HG02588 (cell line): ENCODE results near the gene MAML2.

Source experiments
- ATAC-seq: cut with Tn5 transposase; IDR thresholded peaks from one replicate; pipeline ENCODE4 v1.9.1; 2021; ENCODE audit warnings: mild to moderate bottlenecking, moderate library complexity; ENCODE audit not compliant: unreplicated experiment

The MAML2 gene

GRCh38 chr11:95996621-95997235 is 346.3 kb downstream of the MAML2 start:
- no peak for ATAC-seq

DNA sequence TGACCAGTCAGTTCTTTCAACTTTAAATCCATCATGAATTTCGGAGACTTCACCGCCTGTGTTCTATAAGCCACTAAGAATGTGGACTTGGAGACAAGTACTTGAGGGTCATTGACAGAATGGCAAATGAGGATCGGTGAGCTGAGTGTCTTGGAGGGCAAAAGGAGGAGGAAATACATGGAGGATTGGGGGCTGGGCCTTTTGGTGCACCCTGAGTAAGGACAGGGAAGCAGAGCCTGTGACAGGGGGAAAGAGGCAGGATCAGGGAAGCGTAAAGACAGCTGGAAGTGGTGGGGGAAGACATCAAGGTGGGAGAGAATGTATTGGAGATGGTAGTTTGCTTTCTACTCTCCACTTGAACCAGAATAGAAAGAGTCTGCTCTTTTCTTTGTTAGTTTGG is 348.7 kb downstream of the MAML2 start:
- ATAC-seq: no peak

DNA sequence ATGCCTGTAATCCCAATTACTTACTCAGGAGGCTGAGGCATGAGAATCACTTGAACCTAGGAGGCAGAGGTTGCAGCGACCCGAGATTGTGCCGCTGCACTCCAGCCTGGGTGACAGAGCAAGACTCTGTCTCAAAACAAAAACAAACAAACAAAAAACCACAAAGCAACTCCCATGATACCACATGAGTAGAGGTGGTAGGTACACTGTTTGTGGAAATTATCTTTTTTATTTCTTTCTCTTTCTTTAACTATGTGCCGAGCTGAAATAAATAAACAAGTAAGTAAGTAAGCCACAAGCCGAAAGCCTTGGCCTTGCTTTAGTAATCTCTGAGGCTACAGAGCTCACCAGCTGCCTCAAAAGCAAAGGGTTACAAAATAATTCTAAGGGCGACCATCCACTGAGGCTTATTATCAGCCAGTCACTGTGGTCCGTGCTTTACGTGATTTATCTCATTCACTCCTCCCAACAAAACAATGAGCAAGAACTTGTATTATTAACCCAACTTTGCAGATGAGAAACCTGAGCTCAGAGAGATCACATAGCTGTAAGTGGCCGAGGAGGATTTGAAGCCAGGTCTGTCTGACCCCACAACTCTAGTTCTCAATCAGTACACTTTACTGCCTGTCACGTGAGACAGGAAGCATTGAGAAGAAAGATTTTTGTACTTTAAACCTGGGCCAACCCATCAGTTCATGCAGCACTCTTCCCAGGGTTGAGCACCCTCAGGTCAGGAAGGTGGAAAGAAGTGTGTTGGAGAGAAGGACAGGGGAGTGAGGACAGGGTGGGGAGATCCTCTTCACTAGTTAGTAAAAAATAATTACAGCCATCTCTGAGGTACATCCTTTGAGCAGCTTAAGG is 349.3 kb downstream of the MAML2 start:
- no peak for ATAC-seq

- ATAC-seq: no peak
Measured at GRCh38 chr11:95991545-95991944, 351.4 kb downstream of the MAML2 start.

GRCh38 chr11:95991101-95991500 is 351.9 kb downstream of the MAML2 start:
- ATAC-seq: no peak

DNA sequence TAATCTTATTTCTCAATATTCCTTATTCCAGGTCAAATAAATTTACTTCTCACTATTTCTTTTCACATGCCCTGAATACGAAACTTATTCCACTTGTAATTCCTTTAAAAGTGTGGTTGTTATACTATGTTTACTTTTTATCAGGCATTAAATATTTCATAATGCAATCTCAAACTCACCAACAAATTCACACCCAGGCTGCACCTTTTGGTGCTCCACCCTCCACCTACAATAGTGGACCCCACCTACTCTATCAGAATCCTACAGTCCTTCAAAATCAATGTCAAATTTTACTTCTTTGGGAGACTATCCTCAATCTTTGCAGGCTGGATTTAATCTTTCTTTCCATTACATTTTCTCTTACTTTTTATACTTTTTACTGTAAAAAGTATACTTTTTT is 353.2 kb downstream of the MAML2 start:
- ATAC-seq: no peak

GRCh38 chr11:95989076-95989605 is 353.9 kb downstream of the MAML2 start:
- ATAC-seq: no peak

GRCh38 chr11:95985174-95985808 is 357.7 kb downstream of the MAML2 start:
- no peak for ATAC-seq

DNA sequence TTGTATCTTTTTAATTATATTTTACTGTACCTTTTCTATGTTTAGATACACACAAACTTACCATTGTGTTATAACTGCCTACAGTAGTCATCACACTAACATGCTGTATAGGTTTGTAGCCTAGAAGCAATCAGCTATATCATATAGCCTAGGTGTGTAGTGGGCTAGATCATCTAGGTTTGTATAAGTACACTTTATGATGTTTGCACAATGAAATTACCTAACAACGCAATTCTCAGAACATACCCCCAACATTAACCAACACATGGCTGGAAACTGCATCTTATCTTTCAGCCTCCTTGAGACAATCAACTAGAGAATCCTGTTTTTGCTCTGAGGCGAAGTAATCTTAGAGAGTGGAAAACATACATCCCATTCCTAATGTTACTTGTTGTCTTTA is 358.9 kb downstream of the MAML2 start:
- ATAC-seq: no peak

- no peak for ATAC-seq
Measured at GRCh38 chr11:95977534-95978174, 365.3 kb downstream of the MAML2 start.

DNA sequence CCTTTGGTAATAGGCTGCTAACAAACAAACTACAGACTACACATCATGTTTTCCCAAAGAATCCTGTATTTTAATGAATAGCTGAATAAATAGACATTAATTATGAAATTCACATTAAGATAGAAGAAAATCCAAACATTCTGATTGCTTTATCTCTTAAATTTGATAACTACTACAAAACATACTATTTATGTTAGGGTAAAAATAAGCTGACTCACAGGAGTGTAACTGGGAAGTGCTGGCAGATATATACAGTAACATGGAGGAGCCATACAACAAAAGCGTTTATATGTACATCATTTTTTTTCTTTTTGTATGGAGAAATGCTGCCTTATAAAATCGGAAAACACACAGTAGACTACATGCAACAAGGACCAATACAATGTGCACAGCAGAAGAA is 366.4 kb downstream of the MAML2 start:
- no peak for ATAC-seq

GRCh38 chr11:95975343-95975742 is 367.7 kb downstream of the MAML2 start:
- no peak for ATAC-seq

- no peak for ATAC-seq
Measured at GRCh38 chr11:95972060-95972459, 370.9 kb downstream of the MAML2 start.

- no peak for ATAC-seq
Measured at GRCh38 chr11:95968585-95968984, 374.4 kb downstream of the MAML2 start.

DNA sequence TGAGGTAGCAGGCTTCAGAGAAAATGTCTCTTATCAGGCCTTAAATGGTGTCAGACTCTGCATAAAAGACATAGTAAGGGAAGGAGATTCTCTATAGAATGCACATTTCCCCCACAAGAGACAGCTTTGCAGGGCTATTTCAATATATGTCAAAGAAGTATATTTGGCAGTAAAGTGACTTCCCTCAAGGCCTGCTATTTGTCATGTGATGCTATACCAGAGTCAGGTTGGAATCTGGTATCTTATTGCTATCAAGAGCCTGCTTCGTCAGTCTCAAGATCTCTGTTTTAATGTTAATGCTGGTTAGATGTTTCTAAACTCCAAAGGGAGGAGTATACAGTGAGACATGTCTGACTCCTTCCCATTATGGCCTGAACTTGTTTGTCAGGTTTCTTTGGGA is 378.7 kb downstream of the MAML2 start:
- ATAC-seq: no peak

DNA sequence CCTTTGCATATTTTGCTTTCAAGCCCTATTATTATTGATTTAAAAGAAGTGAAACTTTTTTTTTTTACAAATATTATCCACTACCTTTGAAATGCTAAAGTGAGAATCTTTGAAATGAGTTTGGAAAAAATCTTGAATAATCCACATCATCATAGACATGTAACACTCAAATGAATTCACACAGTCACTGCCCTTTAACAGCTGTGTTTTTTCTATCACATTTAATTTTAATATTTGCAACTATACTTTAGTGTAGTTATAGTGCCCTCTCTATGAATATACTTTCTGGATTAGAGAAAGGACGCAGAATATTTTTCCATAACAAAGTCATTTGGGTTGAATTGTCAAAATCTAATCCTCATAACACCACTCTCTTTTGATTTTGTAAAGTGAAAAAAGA is 381.2 kb downstream of the MAML2 start:
- no peak for ATAC-seq

GRCh38 chr11:95950905-95951304 is 392.1 kb downstream of the MAML2 start:
- no peak for ATAC-seq

DNA sequence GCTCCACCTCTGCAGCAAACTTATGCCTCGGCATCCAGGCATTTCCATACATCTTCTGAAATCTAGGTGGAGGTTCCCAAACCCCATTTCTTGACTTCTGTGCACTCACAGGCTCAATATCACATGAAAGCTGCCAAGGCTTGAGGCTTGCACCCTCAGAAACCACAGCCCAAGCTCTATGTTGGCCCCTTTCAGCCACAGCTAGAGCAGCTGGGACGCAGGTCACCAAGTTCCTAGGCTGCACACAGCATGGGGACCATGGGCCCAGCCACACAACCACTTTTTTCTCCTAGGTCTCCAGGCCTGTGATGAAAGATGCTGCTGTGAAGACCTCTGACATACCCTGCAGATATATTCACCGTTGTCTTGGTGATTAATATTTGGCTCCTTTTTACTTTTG is 394.4 kb downstream of the MAML2 start:
- no peak for ATAC-seq

- ATAC-seq: no peak
Measured at GRCh38 chr11:95944623-95945022, 398.4 kb downstream of the MAML2 start.

GRCh38 chr11:95943546-95943945 is 399.4 kb downstream of the MAML2 start:
- no peak for ATAC-seq

- no peak for ATAC-seq
Measured at GRCh38 chr11:95939091-95939490, 403.9 kb downstream of the MAML2 start.
